ENCODE data around the gene SAFB2.

SAFB2 gene

GRCh38 chr19:5622465-5623396, at the start of gene SAFB2, which contains the start of gene SAFB:
TSS of gene SAFB2 (minus strand) at chr19:5622776. CDS start at chr19:5622715, 61 bp downstream.
TSS of gene SAFB (plus strand) at chr19:5623083. CDS start at chr19:5623206, 123 bp downstream.
- DNase-seq, result peak; percentile 95

DNA sequence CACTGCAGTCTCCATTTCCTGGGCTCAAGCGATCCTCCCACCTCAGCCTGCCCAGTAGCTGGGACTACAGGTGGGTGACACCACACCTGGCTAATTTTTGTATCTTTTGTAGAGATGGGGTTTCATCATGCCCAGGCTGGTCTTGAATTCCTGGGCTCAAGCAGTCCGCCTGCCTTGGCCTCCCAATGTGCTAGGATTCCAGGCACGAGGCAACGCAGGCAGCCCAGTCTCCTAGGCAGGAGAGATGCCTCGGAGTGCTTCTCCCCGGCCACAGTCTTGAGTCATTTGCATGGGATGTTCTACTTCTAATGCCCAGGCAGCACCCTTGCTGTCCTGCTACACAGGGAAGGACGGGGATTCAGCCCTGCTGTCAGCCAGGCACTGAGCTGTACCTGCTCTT, 49.0 kb upstream of the SAFB2 start:
- DNase-seq, result no peak

- no peak for DNase-seq
Observed at GRCh38 chr19:5669212-5669611, 46.6 kb upstream of the SAFB2 start.

- no peak for DNase-seq
Observed at GRCh38 chr19:5667751-5668271, 45.2 kb upstream of the SAFB2 start.

GRCh38 chr19:5666921-5667610, 44.5 kb upstream of the SAFB2 start:
- no peak for DNase-seq

DNA sequence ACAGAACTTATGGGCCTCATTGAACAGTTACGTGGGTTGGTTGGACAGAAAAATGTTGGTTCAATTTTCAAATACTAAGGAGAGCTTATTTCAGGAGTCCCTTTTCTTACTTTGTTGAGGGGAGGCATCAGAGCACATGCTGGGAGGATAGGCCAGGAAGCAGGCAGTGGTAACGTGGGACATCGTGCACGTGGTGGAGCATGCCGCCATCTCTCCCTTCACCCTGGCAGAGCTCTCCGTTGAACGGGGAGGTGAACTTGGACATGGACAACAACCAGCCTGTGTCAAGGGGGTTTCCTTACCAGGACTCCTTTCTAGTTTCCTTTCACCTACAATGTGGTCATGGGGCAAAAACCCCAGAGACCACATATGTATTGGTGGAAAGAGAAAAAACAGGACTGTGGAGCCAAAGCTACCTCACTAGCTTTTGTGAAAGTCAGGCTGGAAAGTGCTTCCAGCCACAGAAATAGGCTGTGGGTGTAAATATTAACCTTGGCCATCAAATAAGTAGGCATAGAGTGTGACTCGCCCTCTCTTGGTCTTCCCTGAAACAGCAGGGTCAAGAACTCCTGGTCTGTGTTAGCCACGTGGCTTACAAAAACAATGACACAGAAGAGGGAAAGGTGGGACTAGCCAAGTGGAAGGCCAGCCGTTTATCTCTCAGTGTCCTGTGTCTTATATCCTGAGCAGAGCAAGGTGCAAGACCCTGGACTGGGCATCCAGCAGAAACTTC, 43.4 kb upstream of the SAFB2 start:
- no peak for DNase-seq

DNA sequence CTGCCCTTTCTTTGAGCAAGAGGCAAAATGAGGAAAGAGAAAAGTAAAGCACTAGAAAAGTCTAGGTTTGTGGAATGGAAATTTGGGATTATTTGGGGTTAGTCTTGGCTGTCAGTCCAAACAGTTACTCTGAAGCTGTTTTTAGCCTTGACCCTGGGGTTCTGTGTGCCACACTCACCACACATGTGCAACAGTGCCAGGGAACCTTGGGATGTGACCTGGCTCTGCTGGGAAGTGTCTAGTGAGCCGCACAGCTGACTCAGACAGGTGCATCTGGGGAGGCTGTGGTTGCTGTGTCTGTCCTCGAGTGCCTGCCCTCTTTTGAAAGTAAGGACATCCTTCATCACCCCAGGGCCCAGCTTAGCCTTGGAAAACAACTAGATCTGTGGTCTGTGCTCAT, 41.9 kb upstream of the SAFB2 start:
- DNase-seq, result no peak

DNA sequence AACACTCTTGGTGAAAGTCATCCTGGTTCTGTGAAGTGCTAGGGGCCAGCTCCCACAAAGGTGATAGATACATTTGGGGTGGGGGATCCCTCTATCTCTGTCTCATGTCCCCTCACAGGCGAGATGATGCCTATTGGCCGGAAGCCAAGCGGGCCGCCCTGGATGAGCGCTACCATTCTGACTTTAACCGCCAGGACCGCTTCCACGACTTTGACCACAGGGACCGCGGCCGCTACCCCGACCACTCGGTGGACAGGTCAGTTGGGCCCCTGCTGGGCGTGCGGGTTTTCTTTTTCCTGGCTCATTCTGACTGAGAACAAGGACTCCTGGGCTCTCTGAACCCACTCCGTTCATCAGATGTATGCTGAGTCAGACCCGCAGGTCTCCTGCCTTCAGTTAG, 41.3 kb upstream of the SAFB2 start:
- no peak for DNase-seq

DNA sequence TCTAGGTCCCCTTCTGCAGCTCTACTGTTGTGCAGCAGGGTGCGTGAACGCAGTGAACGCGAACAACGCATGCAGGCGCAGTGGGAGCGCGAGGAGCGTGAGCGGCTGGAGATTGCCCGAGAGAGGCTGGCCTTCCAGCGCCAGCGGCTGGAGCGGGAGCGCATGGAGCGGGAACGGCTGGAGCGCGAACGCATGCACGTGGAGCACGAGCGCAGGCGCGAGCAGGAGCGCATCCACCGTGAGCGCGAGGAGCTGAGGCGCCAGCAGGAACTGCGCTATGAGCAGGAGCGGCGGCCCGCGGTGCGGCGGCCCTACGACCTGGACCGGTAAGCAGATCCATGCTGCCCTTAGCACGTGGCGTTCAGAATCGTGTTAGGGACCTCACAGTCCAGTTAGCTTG, 38.9 kb upstream of the SAFB2 start:
- DNase-seq, result no peak

DNA sequence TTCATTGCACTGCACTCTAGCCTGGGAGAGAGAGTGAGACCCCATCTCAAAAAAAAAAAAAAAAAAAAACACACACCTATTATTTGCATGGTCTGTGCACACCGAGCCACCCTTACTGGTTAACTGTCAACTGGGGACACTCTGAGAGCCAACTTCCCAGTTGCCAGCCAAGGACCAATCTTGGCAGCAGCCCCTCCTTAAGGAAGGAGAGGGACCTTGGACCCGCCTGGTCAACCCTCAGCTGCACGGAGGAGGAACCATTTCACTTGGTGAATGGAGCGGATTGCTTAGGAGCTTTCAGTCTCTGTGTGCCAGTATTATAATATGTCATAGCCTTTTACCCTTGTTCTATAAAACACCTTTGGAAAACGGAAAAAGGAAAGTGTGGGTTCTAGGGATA, 32.8 kb upstream of the SAFB2 start:
- no peak for DNase-seq

DNA sequence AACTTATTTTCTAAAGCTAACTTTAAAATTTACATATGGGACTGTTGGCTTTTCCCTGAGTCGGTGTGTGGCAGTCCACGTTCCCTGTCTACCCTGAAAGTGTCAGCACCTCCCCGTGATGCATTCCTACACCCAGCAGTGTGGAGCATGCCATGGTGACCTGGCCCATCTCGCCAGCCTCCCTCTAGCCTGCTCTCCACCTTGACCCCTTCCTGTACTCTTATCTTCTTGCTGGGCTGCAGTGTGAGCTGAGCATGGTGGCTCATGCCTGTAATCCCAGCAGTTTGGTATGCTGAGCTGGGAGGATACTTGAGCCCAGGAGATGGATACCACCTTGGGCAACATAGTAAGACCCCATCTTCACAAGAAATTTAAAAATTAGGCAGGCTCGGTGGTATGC, 32.4 kb upstream of the SAFB2 start:
- DNase-seq, result no peak

DNA sequence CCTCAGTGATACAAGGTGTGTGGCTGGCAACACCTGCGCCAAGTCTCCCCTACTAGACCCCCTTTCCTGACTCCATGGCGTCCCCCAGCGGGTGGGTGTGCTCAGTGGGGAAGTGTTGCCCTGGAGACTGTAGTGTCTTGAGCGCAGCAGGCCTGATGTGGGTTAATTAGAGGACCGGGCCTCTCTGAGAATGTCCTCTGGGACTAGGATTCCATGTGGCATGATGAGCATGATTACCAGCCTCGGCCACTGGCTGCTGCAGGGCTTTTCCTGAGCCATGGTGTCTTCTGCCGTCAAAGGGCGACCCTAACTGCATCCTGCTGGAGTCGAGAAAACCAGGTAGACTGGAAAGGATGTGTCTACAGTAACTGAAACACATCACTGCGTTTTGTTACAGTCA, 29.7 kb upstream of the SAFB2 start:
- no peak for DNase-seq

DNA sequence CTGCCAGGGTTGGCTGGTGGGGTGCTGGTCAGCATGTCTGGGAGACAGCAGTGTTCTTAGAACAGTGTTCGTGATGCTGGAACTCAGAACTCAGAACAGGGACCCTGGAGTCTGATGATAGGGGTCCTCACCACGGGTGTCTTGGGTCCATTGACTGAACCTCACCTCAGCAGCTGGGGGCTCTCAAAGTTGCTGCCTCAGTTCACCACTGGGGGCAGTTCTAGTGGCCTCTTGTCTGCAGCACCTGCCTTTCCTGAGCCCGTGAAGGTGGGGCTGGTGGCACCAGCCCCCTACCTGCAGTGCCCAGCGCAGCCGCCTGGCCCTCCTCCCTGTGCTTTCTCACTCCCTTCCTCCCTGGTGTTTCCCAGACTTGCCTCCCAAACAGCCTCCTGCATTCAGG, 28.8 kb upstream of the SAFB2 start:
- no peak for DNase-seq

GRCh38 chr19:5648464-5648863, 25.9 kb upstream of the SAFB2 start:
- no peak for DNase-seq

DNA sequence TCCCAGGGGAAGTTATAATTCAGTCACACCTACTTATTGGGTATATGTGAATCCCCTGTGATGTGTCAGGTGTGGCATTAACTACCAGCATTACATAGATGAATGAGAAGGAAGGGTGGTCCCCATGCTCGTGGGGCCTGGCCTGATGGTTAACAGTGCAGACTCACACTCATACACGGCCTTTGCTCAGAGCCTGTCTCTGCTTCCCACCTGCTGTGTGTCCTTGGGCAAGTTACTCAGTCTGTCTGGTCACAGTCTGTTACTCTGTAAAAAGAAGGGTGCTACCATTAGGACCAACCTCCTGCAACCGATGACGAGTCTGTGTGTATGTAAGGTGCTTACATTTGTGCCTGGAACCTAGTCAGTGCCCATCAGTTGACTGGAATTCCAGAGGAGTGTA, 24.1 kb upstream of the SAFB2 start:
- no peak for DNase-seq

DNA sequence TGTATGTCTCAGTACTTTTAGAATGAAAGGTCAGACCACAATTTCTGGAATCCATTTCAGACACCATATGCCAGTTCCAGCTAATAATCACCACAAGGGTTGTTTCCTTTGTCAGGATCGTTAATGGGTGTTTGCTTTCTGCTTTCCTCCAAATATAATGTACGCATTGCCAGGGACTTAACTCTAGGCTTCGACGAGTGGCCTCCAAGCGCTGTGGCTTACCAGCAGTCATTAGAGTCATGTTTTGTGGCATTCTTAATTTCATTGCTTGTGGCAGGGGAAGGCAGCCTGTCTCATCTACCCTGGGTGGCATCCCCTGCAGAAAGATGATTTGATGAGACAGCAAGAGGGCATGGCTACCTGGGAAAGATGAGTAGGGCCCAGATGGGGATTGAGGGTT, 22.8 kb upstream of the SAFB2 start:
- no peak for DNase-seq

DNA sequence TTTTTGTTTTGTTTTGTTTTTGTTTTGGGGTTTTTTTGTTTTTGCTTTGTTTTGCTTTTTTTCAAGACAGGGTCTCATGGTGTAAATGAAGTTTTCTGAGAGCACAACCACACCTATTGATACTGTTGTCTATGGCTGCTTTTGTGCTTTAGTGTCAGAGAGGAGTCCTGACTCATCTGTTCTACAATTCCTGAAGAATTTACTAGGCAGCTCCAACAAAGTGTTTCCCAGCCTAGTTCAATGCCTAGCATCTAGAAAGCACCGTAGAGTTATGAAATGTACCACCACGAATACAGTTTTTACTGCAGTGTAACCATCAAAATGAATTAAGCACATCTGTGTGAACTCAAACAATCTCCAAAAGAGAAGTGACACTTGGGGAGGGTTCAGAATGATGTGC, 21.5 kb upstream of the SAFB2 start:
- DNase-seq, result no peak

DNA sequence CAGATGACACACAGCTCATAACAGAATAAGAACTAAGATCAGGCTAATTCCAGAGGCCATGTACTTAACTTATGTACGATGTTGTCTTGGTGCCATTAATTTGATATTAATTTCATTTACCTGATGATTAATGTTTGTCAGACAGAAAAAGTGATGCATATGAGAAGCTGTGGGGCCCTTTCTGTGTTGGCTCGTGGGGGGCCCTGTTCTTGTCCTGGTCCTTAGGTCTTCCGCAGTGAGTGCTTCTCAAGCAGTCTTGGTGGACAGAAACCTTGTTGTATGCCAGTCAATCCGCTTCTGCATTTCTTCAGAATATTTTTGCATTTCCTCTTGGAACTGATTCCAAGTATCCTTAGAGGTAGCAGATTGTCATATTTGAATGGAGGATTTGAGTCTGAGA, 20.5 kb upstream of the SAFB2 start:
- DNase-seq, result no peak

DNA sequence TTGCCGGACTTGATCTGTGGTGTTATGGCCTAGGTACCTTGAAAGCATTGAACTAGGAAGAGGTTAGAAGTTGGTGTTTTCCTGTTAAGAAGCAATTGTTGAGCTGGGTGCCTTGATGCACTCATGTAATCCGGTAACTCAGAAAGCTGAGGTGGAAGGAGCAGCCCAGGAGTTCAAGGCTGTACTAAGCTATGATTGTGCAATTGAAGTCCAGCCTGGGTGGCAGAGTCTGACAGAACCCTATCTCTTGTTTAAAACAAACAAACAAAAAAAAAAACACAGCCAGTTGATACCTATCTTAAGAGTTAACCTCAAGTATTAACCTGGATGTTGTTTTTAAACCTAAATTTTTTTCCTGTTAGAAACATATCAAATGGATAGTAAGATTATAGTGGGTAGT, 19.6 kb upstream of the SAFB2 start:
- no peak for DNase-seq

DNA sequence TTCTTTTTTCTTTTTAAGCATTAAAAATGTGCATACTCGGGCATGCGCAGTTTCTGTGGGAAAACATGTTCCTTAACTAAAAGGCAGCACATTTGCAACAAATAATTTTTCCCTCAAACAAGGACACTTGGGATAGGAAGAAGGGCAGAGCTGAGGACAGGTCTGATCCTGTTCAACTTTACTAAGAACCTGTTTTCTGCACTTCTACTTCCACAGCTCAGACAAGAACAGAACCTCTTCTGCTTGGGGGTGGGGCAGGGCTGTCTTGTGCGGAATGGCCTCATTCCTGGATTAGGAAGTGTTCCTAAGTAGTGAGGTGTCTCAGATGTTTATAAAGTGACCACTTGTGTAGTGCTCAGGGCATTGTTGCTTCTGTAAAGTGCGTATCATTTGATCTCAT, 18.6 kb upstream of the SAFB2 start:
- DNase-seq, result no peak

GRCh38 chr19:5637971-5638370, 15.4 kb upstream of the SAFB2 start:
- no peak for DNase-seq

- no peak for DNase-seq
Observed at GRCh38 chr19:5635427-5635826, 12.9 kb upstream of the SAFB2 start.

- no peak for DNase-seq
Observed at GRCh38 chr19:5632657-5633056, 10.1 kb upstream of the SAFB2 start.

Data from NCI-H524 treated with DMSO at 0.1 percent for 48 hours (cell line).